Panc1 (cell line): ENCODE data around the gene ST7L. TPM values are rescaled to one million over a fixed set of nuclear protein-coding genes. Genes with fewer than 3 reads are reported as not detected.

Experiments used
- ATAC-seq: fragments of 200-7000 bp; cut with Tn5 transposase; 2 replicates; pipeline ENCODE4 v1.9.1; 2020; ENCODE audit warnings: mild to moderate bottlenecking, moderate library complexity
- BruUV-seq: library from RNA; stranded (reverse); fragments of 400-500 nt; replicated peaks from 2 replicates; lab custom pipeline; 2021; lab: Mats Ljungman, UMichigan
- CTCF ChIA-PET: fragments of 300-600 bp; sonication (Branson Sonifier 250); formaldehyde crosslinking; loops from one replicate; lab custom pipeline; 2022; ENCODE audit warnings: antibody characterized with exemption; lab: Charles Lee
- POLR2A ChIA-PET: fragments of 300-600 bp; sonication (Branson Sonifier 250); formaldehyde crosslinking; loops from one replicate; lab custom pipeline; 2022; ENCODE audit warnings: antibody characterized with exemption; lab: Charles Lee
- DNase-seq: peaks from one replicate; pipeline ENCODE4 v3.0.0-alpha.2; 2010; ENCODE audit warnings: low read depth, low spot score
- H3K27ac ChIP-seq: 2 replicates; pipeline ENCODE4 v1.5.1; 2011; ENCODE audit warnings: mild to moderate bottlenecking, low read length, inconsistent platforms
- H3K27me3 ChIP-seq: fragments of 200-500 bp; sonication (Bioruptor generic); 2 replicates; pipeline ENCODE4 v1.6.0; 2014; ENCODE audit warnings: low read length, inconsistent platforms; ENCODE audit not compliant: control insufficient read depth, insufficient read depth
- H3K36me3 ChIP-seq: fragments of 200-500 bp; sonication (Bioruptor generic); 2 replicates; pipeline ENCODE4 v1.5.1; 2014; ENCODE audit warnings: inconsistent platforms, mild to moderate bottlenecking, low read length, moderate library complexity; ENCODE audit not compliant: control insufficient read depth, insufficient read depth
- H3K4me1 ChIP-seq: 2 replicates; pipeline ENCODE4 v1.5.1; 2011; ENCODE audit warnings: inconsistent platforms, mild to moderate bottlenecking, low read length, moderate library complexity; ENCODE audit not compliant: control insufficient read depth, insufficient read depth
- H3K4me3 ChIP-seq, 2 experiments: 2 replicates each; pipeline ENCODE4 v1.5.1; 2011 to 2012; ENCODE audit warnings: low read depth in 2 of 2, low read length in 2 of 2, mild to moderate bottlenecking in 2 of 2, inconsistent platforms in 1 of 2, moderate library complexity in 1 of 2
- H3K9me3 ChIP-seq: fragments of 200-500 bp; sonication (Bioruptor generic); 2 replicates; pipeline ENCODE4 v1.5.1; 2014; ENCODE audit warnings: low read depth, mild to moderate bottlenecking, inconsistent platforms, low read length, moderate library complexity; ENCODE audit not compliant: control insufficient read depth, insufficient read depth
- CTCF ChIP-seq: fragments of 450-650 bp; IDR thresholded peaks from 2 replicates; pipeline ENCODE4 v1.5.1; 2017; ENCODE audit warnings: mild to moderate bottlenecking
- POLR2AphosphoS5 ChIP-seq: IDR thresholded peaks from 2 replicates; pipeline ENCODE4 v1.6.1; 2012; ENCODE audit warnings: mild to moderate bottlenecking, low read depth, low read length, moderate library complexity
- REST ChIP-seq, 2 experiments: IDR thresholded peaks; 2 replicates each; pipeline ENCODE4 v1.6.1; 2011 to 2012; ENCODE audit warnings: low read depth in 2 of 2, control low read depth in 1 of 2, low read length in 1 of 2, mild to moderate bottlenecking in 1 of 2, moderate library complexity in 1 of 2; ENCODE audit not compliant: insufficient read depth in 1 of 2
- SIN3A ChIP-seq: IDR thresholded peaks from 2 replicates; pipeline ENCODE4 v1.6.1; 2012; ENCODE audit warnings: low read depth, mild to moderate bottlenecking, low read length, moderate library complexity, borderline replicate concordance; ENCODE audit not compliant: insufficient read depth
- TCF7L2 ChIP-seq: IDR thresholded peaks from 2 replicates; pipeline ENCODE4 v1.6.1; 2011; ENCODE audit warnings: mild to moderate bottlenecking, low read depth, low read length, inconsistent platforms
- in situ Hi-C: cut with HindIII; loops from 2 replicates; pipeline ENCODE4 v1.10.0; 2016; ENCODE audit warnings: low sequenced_read_pairs, low pct_unique_long_range_greater_than_20kb
- intact Hi-C: fragments of 100-400 bp; cut with micrococcal nuclease; formaldehyde crosslinking; loops from one replicate; pipeline ENCODE4 v1.10.0; 2022; ENCODE audit not compliant: unreplicated experiment
- total RNA-seq: library from RNA; stranded (reverse); gene quantifications from one replicate; pipeline ENCODE4 v1.2.1, GENCODE V29; 2021; ENCODE audit not compliant: unreplicated experiment

The ST7L gene
- total RNA-seq, 1 experiment from 2014 or later = 13.4 TPM

- BruUV-seq = no TSS peak
- H3K4me3 ChIP-seq = no peak overlapping the region
- CTCF ChIA-PET = no interaction called here
- no peaks in the 10 kb centered on the region for H3K9me3 ChIP-seq
- H3K4me1 ChIP-seq = no peaks in the 10 kb centered on the region
- no peak for DNase-seq
- no peaks in the 10 kb centered on the region; the same call in 1 of the 2 replicates for H3K36me3 ChIP-seq
- in situ Hi-C loops (no loop called here), intact Hi-C loops (no loop called here)
- TF ChIP-seq TCF7L2 (no peak), POLR2AphosphoS5 (no peak), CTCF (no peak), SIN3A (no peak), REST (IDR thresholded peaks at IDR 0.05; ENCODE audit: insufficient read depth in 1 of 2, low read depth in 2 of 2, low read length in 1 of 2) (no peak)
- H3K27me3 ChIP-seq = no peaks in the 10 kb centered on the region
- no peak for ATAC-seq
- H3K27ac ChIP-seq = no peak overlapping the region
- POLR2A ChIA-PET = no interaction called here
These were observed 54.9 kb downstream of the ST7L start for GRCh38 chr1:112564081-112564480.

GRCh38 chr1:112563341-112563740, 55.6 kb downstream of the ST7L start:
- Histone ChIP-seq H3K36me3 (no peaks in the 10 kb centered on the region; the same call in 1 of the 2 replicates), H3K27me3 (no peaks in the 10 kb centered on the region), H3K4me1 (no peaks in the 10 kb centered on the region), H3K4me3 (no peak overlapping the region), H3K27ac (no peak overlapping the region), H3K9me3 (no peaks in the 10 kb centered on the region)
- CTCF ChIA-PET = no interaction called here
- in situ Hi-C loops (no loop called here), intact Hi-C loops (no loop called here)
- TF ChIP-seq CTCF (no peak), SIN3A (no peak), REST (IDR thresholded peaks at IDR 0.05; ENCODE audit: insufficient read depth in 1 of 2, low read depth in 2 of 2, low read length in 1 of 2) (no peak), POLR2AphosphoS5 (no peak), TCF7L2 (no peak)
- BruUV-seq = no TSS peak
- no peak for DNase-seq
- ATAC-seq = no peak
- POLR2A ChIA-PET = no interaction called here
